Fibroblast of pulmonary artery (primary cell): ENCODE data around the gene C19orf73.

Source experiments
- DNase-seq: peaks from one replicate; pipeline ENCODE4 v3.0.0-alpha.2; 2010; ENCODE audit warnings: low read depth
- H3K4me3 ChIP-seq: replicated peaks from 2 replicates; pipeline ENCODE4 v1.5.1; 2011; ENCODE audit warnings: low read depth, mild to moderate bottlenecking, control low read depth, low read length, moderate library complexity
- CTCF ChIP-seq: IDR thresholded peaks from 2 replicates; pipeline ENCODE4 v1.5.1; 2011; ENCODE audit warnings: mild to moderate bottlenecking, control low read depth, low read length, inconsistent platforms; ENCODE audit errors: missing control alignments

The C19orf73 gene

DNA sequence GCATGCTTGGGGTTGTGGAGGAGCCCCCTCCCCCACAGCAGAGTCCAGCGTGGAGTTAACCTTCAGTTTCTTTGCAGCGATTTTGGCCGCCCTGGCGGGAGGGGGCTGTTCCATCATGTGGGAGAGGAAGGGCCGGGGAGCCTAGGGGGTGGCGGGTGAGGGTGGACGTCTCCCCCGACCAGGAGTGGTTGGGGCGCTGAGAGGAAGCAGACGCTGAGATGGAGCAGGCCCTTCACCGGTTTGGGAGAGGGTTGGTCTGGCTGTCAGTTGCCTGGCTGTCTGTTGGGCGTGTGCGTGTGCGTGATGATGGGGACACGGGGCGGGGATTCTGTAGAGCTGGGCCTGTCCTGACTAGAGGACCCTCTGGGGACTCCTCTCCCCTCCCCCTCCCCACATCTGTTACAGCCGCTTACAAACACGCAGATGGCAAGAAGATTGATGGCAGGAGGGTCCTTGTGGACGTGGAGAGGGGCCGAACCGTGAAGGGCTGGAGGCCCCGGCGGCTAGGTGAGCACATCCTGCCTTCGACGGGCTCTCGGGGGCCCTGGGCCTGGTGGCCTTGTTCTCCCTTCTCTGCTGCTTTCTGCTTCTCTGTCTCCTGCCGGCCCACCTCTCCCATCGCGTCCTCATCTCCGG lies 14.6 kb downstream of the C19orf73 start:
- DNase-seq = no peak
- H3K4me3 ChIP-seq = no peak overlapping the region
- TF ChIP-seq CTCF = no peak

DNA sequence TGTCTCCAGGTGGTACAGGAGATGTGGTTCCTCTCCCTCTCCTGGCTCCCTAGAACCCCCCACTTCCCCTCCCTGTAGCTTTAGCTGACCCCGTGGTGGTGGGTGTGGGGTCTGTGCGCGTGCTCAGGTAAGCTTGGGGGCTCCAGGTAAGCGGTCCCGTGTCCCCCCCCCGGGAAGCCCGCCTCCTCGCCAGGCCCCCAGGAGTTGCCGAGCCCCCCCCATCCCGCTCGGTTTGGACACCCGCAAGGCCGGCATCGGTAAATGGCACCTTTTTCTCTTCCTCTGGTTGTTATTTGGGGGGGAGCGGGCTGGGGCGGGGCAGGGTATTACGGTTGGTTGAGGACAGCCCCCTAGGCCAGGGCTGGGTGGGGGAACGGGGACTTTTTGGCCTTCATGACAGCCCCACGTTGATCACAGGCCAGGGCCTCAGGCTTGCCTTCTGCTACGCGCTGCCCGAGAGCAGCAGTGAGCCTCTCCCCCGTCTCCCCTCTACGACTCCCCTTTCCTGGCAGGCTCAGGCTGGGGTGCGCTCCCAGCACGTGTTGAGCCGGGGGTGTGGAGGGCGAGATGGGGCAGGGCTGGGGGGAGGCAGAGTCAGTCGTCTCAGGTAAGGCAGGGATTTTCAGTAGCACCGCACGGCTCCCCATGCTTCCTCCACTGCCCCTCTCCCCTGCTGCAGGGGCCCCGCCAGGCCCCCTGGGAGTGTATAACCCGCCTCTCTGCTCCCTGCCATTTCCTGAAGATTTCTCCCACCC lies 15.4 kb downstream of the C19orf73 start:
- TF ChIP-seq CTCF = no peak
- H3K4me3 ChIP-seq = no peak overlapping the region
- DNase-seq = no peak

GRCh38 chr19:49102303-49102702 lies 16.6 kb downstream of the C19orf73 start:
- TF ChIP-seq CTCF = no peak
- H3K4me3 ChIP-seq = no peak overlapping the region
- no peak for DNase-seq

- TF ChIP-seq CTCF = no peak
- DNase-seq = no peak
- no peak overlapping the region for H3K4me3 ChIP-seq
These were observed 17.8 kb downstream of the C19orf73 start for GRCh38 chr19:49101160-49101559.

DNA sequence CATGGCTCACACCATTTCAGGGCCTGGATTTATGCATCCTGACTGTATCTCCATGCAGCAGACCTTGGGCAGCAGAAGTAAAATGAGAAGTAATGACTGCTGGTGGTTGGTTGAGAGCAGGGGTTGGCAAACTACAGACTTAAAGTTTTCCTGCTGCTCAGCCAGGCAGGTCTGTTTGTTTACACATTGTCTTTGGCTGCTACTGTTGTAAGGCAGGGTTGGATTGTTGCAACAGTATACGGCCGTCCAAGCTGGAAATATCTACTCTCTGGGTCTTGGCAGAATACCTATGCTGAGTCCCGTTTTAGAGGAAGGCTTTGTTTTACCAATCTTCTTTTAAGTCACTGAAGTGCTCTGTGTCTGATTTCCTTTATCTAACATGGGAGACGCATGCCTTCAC lies 20.1 kb downstream of the C19orf73 start:
- no peak for TF ChIP-seq CTCF
- DNase-seq = no peak
- no peak overlapping the region for H3K4me3 ChIP-seq

GRCh38 chr19:49097453-49098288 lies 21.3 kb downstream of the C19orf73 start:
- no peak overlapping the region for H3K4me3 ChIP-seq
- TF ChIP-seq CTCF = peak; percentile 100
- peak; percentile 80 for DNase-seq
